Measurements from ENCODE around the gene PTGDS. TPM values are rescaled to one million over a fixed set of nuclear protein-coding genes. Genes with fewer than 3 reads are reported as not detected.

PTGDS gene
- total and polyA plus RNA-seq, 12 donors, result 1,129 to 5,119 (median 3,777) TPM

GRCh38 chr9:136963341-136963740, 14.0 kb upstream of the PTGDS start:
- TF ChIP-seq, protein P1, sequence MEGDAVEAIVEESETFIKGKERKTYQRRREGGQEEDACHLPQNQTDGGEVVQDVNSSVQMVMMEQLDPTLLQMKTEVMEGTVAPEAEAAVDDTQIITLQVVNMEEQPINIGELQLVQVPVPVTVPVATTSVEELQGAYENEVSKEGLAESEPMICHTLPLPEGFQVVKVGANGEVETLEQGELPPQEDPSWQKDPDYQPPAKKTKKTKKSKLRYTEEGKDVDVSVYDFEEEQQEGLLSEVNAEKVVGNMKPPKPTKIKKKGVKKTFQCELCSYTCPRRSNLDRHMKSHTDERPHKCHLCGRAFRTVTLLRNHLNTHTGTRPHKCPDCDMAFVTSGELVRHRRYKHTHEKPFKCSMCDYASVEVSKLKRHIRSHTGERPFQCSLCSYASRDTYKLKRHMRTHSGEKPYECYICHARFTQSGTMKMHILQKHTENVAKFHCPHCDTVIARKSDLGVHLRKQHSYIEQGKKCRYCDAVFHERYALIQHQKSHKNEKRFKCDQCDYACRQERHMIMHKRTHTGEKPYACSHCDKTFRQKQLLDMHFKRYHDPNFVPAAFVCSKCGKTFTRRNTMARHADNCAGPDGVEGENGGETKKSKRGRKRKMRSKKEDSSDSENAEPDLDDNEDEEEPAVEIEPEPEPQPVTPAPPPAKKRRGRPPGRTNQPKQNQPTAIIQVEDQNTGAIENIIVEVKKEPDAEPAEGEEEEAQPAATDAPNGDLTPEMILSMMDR (IDR thresholded peaks at IDR 0.05), result no peak
- Histone ChIP-seq H3K27ac (no peak overlapping the region), H3K36me3 (no peaks in the 10 kb centered on the region), H3K9me3 (no peaks in the 10 kb centered on the region), H3K4me1 (peaks cover 3 to 48% (median 22%) of the 10 kb centered on the region in 9 donors), H3K4me3 (no peak overlapping the region), H3K27me3 (no peaks in the 10 kb centered on the region)
- intact Hi-C loops (cut with DNase I), result no loop called here
- ATAC-seq (no peak), DNase-seq (no peak)
- WGBS, 2 donors, result 84 to 87% methylated on average over 15 of the region's 15 CpGs

DNA sequence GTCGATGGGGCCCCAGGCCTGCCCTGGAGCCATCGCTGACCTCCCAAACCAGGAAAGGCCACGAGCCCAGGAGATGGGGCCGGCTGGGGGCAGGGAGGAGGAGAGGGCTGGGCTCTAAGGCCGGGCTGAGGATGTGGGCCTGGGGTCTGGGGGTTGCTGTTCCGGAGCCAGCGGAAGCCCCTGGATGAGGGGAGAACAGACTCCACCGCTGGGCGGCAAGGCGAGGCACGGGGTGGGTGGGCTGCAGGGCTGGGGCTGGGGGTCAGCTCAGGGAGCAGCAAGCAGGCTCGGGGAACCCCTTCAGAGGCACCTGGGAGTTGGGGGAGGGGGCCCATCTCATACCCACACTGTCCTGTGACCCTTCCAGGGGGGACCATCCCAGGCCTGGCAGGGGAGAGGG, 13.6 kb upstream of the PTGDS start:
- no peak overlapping the region for H3K4me3 ChIP-seq
- no peaks in the 10 kb centered on the region for H3K9me3 ChIP-seq
- DNase-seq, result no peak
- no peaks in the 10 kb centered on the region for H3K36me3 ChIP-seq
- WGBS, 2 donors, result 89 to 90% methylated on average over 12 of the region's 12 CpGs
- TF ChIP-seq, protein P1 (IDR thresholded peaks at IDR 0.05), result no peak
- H3K27ac ChIP-seq, result no peak overlapping the region
- no peak for ATAC-seq
- H3K27me3 ChIP-seq, result no peaks in the 10 kb centered on the region
- H3K4me1 ChIP-seq, result peaks cover 3 to 48% (median 22%) of the 10 kb centered on the region in 9 donors
- intact Hi-C loops (cut with DNase I), result no loop called here

DNA sequence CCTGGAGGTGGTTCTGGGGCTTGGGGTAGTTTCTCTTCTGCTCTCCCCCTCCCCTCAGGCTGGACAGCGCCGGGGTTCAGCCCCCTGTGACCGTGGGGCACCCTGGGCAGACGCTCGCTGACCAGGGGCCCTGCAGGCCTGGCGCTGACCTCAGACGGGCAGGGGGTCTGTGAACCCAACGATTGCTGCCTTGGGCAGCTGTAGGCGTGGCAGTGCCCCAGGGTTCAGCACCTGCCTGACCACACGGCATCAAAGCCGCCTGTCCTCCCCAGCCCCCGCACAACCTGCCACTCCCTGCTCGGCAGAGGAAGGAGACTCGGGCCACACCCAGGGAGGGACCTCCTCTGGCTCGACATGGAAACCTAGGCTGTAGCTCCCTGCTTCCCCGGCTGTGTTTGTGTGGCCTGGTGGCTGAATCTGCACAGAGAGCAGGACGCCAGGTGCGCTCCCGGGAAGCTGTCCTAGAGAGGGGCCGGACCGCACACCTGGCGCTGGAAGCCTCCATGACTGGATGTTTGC, 13.1 kb upstream of the PTGDS start:
- Histone ChIP-seq H3K27ac (no peak overlapping the region), H3K27me3 (no peaks in the 10 kb centered on the region), H3K4me3 (no peak overlapping the region), H3K9me3 (no peaks in the 10 kb centered on the region), H3K4me1 (peaks cover 3 to 48% (median 22%) of the 10 kb centered on the region in 9 donors), H3K36me3 (no peaks in the 10 kb centered on the region)
- intact Hi-C loops (cut with DNase I), result no loop called here
- TF ChIP-seq, protein P1 (IDR thresholded peaks at IDR 0.05), result no peak
- ATAC-seq (peak in 1 of 8 donors; percentile 31), DNase-seq (no peak)
- 68 to 80% methylated on average over 22 of the region's 22 CpGs for WGBS, 2 donors

DNA sequence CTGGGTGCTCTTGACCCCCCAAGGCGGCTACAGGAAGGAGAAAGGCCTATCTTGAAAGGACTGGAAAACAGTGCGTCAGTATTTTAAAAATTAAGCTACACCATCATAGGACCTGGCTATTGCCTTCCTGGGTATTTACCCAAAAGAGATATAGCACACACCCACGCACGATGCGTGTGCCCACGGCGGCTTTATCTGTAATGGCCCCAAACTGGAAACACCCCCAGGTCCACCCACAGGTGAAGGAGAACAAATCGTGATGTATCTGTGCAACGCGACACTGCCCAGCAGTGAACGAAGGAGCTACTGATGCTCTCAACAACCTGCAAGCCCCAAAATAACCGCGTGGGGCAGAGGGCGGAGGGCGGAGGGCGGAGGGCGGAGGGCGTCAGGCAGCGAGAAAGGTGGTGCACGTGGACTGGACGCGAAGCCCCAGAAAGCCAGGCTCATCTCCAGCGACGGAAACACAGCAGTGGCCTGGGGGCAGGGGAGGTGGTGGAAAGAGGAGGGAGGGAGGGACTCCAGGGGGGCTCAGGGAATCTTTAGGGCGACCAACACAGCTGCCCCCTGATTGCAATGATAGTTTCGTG, 12.4 kb upstream of the PTGDS start:
- Histone ChIP-seq H3K4me3 (no peak overlapping the region), H3K36me3 (no peaks in the 10 kb centered on the region), H3K27ac (no peak overlapping the region), H3K4me1 (peaks cover 3 to 48% (median 22%) of the 10 kb centered on the region in 9 donors), H3K27me3 (no peaks in the 10 kb centered on the region), H3K9me3 (no peaks in the 10 kb centered on the region)
- no peak for DNase-seq
- intact Hi-C loops (cut with DNase I), result no loop called here
- 90 to 91% methylated on average over 26 of the region's 26 CpGs for WGBS, 2 donors
- TF ChIP-seq, protein P1 (IDR thresholded peaks at IDR 0.05), result no peak
- ATAC-seq, result no peak

Data from heart right ventricle (tissue), 16 donors.